ENCODE results near the gene TK1.
"Not testable (repeated sequence)": the region's sequence is repeated elsewhere in the genome, so short reads cannot be mapped to it uniquely, and the experiment has no call there.

TK1 gene, protein sequence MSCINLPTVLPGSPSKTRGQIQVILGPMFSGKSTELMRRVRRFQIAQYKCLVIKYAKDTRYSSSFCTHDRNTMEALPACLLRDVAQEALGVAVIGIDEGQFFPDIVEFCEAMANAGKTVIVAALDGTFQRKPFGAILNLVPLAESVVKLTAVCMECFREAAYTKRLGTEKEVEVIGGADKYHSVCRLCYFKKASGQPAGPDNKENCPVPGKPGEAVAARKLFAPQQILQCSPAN

DNA sequence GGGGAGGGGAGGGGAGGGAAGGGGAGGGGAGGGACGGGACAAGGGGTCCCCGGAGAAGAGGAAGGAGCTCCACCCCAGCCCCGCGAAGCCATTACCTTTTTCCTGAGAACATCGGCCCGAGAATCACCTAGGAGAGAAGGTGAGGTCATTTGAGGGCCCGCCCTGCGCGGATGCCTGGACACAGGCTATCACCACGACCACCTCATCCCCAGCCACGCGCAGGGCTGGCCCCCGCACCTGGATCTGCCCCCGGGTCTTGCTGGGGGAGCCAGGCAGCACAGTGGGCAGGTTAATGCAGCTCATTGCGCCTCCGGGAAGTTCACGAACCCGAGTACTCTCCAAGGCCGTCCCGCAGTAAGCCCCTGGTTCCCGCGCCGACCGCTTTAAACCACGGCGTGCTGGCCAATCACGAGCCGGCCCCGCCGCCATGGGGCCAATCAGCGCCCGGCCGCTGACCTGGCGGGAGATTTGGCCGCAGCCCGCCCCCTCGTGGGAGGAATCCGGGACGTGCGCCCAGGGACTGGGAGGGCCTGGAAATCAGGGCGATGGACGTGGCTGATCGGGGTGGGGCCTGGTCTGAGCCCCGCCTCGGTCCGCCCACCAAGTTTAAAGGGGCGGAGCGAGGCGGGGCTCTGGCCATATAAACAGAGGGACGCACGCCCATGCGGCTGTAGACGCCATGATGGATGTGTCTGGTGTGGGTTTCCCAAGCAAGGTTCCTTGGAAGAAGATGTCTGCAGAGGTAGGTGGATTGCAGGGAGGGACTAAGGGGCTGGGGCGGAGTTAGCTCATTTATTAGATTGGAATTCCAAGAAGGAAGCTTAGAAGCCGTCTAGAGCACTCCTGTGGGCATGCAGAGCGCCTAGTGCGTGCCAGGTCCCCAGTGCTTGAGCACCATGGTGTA, at the start of gene TK1, which contains the start of gene AFMID:
Gene TK1 (minus strand): TSS at position 361 of the 904 bp plus-strand sequence. CDS start 58 bp downstream, at position 303.
Gene AFMID (plus strand): TSS at position 671 of the 904 bp plus-strand sequence. CDS start 9 bp downstream, at position 680.
- DNase-seq: peak; percentile 81

DNA sequence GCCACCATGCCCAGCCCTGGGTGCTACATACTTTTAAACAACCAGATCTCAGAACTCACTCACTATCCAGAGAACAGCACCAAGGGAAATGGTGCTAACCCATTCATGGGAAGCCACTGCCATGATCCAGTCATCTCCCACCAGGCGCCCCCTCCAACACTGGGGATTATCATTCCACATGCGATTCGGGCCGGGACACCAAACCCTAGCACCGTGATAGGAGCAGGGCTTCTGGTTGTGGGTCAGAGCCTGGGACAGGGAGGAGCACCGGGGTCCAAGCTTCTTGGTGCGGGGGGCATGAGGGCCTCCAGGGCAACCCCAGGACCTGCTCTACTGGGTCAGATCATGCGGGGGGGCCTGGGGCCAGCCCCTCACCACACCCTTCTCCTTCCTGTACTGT, 49.0 kb upstream of the TK1 start:
- DNase-seq: no peak

DNA sequence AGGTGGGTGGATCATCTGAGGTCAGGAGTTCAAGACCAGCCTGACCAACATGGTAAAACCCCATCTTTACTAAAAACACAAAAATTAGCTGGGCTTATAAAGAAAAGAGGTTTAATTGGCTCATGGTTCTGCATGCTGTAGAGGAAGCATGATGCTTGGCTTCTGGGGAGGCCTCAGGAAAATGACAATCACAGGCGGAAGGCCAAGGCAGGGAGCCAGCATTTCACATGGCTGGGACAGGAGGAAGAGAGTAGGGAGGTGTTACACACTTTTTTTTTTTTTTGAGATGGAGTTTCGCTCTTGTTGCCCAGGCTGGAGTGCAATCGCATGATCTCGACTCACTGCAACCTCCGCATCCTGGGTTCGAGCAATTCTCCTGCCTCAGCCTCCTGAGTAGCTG, 48.2 kb upstream of the TK1 start:
- DNase-seq: not testable (repeated sequence)

DNA sequence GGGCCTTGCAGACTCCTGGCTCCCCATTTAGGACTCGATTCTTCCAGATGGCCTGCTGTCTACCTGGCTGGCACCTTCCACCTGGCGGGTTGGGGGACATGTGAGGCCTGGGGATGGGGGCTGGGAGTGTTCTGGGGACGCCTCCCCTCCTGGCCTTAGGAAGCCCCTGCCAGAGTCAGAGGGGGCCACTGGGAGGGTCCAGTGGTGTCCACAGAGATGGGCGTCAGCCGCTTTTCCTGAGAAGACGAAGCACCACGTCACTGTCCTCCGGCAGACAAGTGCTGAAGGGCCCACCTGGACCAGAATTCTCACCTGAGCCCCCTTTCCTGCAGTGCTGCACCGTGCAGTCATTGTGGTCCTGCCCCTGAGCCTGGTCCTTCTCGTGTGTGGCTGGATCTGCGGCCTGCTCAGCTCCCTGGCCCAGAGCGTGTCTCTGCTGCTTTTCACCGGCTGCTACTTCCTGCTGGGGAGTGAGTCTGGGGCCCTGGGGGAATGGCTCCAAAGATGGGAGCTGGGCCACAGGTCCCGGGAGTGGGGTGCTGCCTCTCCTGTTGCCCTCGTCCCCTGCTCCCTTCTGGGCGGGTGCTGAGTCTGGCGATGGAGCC, 47.5 kb upstream of the TK1 start:
- no peak for DNase-seq

DNA sequence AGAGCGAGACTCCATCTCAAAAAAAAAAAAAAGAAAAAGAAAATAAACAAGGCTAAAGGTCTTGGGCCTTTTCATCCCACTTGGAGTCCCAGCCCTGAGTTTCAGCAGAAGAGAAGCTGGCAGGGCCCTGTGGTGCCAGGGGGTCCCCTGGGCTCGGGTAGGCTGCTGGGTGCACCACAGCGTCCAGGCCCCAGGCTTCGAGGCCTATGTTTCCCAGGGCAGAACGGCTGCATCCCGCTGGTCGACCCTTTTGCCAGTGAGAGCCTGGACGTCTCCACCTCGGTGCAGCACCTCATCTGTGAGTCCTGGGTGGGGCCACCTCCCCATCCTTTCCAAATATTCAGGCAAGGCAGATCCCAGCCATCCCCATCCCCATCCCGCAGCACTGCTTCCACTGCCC, 46.8 kb upstream of the TK1 start:
- no peak for DNase-seq

DNA sequence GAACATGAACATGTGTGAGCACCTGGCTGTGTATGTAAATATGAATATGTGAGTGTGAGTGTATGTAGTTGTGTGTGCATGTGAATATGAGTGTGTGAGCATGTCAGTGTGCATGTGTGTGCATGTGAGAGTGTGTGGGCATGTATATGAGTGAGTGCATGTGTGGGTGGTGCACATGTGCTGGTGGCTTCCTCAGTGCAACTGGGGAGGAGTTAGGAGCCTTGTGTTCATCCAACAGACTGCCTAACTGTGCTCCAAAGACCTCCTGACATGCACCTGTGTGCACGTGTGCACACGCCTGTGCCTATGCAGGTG, 46.0 kb upstream of the TK1 start:
- no peak for DNase-seq

DNA sequence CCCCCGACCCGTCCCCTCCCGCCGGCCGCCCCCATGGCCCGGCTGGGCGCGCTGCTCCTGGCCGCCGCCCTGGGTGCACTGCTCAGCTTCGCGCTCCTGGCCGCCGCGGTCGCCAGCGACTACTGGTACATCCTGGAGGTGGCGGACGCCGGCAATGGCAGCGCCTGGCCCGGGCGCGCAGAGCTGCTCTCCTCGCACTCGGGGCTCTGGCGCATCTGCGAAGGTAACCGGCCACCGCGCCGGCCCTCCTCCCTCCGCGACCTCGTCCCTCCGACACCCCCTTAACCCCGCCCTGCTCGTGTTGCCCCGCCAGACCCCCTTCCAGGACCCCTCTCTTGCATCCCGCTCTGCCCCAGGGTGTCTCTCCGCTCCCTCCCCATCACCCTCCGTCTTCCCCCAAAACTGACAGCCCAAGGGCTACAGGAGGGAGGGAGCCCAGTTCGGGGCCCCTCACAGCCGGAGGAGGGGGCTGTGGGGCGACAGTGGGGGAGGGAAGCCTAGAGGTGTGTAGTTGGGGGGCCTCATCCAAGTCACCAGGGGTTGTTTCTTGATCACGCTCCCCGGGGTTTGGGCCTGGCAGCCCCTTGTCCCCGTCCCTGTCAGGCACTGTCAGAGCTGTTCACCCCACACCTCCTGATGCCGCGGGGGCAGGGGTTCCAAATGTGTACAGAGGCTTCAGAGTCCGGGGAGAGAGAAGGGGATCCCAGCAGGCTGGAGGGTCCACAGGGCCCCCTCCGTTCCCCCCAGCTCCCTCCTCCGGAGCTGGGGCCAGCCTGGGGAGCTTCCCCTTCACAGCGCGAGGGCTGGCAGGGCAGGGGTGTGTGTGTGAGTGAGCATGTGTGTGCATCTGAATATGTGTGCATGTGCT, 45.4 kb upstream of the TK1 start:
- DNase-seq: no peak

DNA sequence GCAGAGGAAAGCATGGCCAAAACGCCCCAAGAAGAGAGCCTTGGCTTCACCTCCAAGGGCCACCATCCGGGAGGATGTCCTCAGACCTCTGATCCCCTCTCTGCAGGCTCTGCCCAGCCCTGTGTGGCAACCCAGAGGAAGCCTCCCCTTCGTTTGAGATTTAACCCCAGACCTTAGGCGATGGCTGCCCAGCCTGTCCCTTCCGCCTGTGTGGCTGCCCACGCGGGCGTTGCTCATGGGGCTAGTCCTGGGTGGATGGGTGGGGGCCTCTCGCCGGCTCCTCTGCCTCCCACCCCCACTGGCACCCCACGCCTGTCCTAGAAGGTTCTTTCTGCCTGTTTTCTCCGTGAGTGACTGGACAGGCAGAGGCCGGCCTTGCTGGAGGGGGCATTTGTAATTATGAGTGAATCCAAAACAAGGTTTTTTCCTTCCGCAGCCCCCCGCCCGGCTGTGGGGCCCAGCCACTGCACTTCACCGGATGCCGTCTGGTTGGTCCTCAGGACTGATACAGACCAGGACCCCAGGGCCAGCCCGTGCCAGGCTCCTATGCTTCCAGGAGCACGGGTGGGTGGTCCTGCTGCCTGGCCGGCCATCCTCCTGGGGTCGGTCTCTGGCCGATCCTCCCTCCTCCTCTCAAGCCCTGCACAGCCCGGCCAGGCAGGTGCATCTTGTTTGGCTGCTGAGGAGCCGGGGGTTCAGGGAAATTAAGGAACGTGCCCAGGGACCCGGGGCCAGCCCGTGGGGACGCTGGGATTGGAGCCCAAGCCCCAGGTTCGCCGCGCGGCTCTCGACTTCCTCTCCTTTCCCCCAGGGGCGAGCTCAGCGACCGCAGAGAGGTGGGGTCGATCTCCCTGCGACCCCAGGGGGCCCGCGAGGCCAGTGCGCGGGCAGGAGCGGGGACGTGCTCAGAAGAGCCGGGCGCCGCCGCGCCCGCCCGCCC, 44.4 kb upstream of the TK1 start, which contains the start of gene TMEM235:
Gene TMEM235 (plus strand): TSS at position 636 of the 940 bp plus-strand sequence. CDS start 393 bp downstream, outside the sequence.
- no peak for DNase-seq

DNA sequence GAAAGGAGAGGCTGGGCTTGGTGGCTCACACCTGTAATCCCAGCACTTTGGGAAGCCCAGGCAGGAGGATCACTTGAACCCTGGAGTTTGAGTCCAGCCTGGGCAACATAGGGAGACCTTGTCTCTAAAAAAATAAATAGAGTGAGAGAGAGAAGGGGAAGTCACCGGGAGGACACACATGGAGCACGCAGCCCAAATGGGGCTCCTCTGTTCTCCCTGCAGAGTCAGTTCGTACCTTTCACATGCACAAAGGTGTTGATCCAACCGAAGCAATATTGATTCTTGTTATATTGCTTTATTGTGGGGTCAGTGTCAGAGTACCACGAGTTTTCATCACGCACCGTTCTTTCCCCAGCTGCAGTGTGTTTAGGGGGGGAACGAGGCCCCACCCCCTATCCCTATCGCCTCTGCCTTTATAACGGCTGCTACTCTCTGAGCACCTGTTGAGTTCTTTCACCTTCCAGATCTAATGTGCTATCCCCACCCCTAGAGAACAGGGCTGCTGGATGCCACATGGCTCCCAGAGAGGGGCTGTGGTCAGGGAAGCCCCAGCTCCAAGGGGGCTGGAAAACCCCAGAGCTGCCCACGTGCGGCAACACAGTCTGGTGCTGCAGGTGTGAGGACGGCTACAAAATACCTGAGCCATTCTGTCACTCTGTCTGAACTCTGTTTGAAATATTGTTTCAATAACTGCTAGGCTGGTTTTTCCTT, 43.6 kb upstream of the TK1 start:
- no peak for DNase-seq

DNA sequence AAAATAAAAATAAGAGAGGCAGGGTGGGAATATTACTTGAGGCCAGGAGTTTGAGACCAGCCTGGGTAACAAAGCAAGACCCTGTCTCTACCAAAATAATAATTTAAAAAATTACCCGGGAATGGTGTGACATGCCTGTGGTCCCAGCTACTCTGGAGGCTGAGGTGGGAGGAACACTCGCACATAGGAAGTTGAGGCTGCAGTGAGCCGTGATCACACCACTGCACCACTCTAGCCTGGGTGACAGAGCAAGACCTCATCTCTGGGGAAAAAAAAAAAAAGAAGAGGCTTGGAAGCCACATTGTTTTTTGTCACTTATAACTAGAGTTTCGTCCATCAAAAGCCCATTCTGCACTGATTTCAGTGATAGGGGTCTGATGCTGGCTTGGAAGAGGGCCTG, 41.3 kb upstream of the TK1 start:
- DNase-seq: no peak

DNA sequence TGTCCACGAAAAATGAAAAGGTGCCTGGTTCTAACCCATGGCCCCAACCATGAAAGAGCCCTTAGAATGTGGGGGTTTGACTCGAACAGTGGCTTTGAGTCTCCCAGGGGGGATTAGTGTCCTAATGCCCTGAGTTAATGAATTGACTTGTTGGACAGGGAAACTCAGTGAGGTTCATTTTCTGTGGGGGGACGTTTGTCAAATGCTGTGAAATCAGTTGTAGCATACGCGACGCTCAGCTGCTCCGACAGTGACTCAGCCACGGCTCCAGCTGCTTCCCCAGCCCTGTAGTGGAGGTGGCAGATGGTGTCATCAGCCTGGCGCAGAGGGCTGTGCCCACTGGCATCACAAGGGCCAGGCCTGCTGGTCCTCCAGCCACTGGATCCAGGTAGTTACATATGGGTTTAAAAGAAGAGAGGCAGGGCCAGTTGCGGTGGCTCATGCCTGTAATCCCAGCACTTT, 40.6 kb upstream of the TK1 start:
- DNase-seq: no peak

DNA sequence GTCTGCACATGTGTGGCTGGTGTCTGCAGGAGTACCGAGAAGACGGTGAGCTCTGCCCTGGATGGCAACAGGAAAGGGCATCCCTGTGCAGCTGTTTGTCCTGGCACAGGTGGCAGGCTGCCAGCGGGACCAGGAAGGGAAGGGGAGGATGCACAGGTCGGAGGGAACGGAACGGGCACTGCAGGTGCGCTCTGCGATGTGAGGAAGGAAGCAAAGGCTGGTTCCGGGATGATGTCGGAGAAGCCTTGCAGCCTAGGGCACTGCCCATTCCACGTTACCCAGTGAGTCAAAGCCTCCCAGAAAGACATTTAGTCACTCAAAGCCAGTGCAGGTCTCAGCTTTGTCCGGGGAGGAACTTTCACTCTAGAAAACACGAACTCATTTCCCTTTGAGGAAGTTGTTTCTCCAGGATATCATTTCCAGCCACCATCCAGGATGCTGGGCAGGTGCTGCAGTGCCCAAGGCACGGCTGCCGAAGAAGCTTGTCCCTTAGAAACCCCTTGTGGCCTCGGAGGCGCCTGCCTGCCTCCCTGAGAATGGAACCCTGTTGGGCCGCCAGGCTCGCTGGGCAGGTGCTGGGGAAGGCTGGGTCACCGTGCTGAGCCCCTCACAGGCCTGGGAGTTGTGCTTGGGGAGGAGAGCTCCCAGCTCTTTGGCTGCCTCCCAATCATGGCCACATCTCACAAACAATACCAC, 40.1 kb upstream of the TK1 start:
- DNase-seq: no peak

DNA sequence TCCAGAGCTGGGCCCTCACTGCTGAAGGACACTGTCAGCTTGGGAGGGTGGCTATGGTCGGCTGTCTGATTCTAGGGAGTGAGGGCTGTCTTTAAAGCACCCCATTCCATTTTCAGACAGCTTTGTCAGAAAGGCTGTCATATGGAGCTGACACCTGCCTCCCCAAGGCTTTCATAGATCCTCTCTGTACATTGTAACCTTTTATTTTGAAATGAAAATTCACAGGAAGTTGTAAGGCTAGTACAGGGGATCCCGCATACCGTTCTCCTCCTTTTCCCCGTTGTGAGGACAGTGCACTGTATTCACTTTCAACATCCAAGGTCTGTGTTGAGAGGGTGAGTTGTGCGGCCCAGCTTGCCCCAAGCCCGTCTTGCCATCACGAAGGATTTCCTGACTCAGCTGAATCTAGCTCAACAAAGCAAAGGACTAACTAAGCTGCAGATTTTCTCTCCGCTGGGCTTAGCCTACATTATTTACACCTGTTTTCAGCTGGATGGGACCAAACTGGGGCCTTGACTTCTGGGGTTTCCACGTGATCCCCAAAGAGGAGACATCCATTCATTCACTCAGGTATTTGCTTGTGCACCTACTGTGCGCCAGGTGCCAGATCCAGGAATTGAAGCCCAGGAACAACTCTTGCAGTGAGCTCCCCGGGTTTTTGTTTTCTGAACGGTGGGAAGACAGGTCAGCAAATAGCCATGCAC, 39.4 kb upstream of the TK1 start:
- no peak for DNase-seq

DNA sequence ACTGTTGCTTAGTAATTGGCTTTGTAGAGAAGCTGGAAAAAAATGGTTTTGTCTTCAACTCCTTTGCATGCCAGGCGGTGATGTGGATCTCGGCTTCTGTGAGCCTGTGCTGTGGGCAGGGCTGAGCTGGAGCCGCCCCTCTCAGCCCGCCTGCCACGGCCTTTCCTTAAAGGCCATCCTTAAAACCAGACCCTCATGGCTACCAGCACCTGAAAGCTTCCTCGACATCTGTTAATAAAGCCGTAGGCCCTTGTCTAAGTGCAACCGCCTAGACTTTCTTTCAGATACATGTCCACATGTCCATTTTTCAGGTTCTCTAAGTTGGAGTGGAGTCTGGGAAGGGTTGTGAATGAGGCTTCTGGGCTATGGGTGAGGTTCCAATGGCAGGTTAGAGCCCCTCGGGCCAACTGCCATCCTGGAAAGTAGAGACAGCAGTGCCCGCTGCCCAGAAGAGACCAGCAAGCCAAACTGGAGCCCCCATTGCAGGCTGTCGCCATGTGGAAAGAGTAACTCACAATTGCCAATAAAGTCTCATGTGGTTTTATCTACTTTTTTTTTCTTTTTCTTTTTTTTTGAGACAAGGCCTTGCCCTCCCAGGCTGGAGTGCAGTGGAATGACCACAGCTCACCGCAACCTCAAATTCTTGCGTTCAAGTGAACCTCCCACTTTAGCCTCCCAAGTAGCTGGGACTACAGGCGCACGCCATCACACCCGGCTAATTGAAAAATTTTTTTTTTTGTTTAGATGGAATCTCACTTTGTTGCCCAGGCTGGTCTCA, 38.4 kb upstream of the TK1 start:
- DNase-seq: no peak

DNA sequence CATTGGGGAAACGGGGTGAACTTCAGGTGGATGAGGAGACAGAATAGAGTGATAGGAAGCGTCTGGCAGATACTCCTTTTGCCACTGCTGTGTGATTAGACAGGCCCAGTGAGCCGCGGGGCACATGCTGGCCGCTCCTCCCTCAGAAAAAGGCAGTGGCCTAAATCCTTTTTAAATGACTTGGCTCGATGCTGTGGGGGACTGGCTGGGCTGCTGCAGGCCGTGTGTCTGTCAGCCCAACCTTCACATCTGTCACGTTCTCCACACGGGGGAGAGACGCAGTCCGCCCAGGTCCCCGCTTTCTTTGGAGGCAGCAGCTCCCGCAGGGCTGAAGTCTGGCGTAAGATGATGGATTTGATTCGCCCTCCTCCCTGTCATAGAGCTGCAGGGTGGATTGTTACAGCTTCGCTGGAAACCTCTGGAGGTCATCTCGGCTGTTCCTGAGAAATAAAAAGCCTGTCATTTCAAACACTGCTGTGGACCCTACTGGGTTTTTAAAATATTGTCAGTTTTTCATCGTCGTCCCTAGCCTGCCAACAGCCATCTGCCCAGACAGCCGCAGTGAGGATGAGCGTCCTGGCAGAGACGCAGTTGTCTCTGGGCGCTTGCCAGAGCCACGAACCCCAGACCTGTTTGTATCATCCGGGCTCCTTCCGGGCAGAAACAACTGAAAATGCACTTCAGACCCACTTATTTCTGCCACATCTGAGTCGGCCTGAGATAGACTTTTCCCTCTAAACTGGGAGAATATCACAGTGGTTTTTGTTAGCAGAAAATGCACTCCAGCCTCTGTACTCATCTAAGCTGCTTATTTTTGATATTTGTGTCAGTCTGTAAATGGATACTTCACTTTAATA, 37.6 kb upstream of the TK1 start:
- DNase-seq: no peak

DNA sequence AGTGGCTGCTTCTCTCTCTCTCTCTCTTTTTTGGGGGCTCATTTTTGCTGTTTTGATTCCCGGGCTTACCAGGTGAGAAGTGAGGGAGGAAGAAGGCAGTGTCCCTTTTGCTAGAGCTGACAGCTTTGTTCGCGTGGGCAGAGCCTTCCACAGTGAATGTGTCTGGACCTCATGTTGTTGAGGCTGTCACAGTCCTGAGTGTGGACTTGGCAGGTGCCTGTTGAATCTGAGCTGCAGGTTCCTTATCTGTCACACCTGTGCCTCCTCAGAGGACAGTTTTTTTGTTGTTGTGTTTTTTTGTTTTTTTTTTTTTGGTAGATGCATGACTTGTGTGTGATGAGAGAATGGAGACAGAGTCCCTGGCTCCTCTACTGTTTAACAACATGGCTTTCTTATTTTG, 36.9 kb upstream of the TK1 start:
- no peak for DNase-seq

DNA sequence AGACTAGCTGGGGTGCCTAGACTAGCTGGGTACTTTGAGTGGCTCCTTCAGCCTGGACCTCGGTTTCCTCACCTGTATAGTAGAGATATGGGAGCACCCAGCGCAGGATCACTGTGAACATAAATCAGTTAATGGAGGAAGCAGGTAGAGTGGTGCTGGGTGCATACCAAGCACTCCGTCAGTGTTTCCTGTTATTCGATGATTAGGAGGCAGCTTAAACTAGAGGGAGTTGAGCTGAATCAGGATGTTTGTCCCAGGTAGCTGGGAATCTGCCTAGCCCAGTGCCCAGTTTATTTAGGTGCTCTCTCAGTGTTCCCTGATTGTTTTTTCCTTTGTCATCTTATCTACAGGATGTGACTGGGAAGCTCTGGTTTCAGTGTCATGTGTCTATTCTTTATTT, 36.2 kb upstream of the TK1 start:
- DNase-seq: no peak

Data from NCI-H748 treated with DMSO at 0.1 percent for 48 hours (cell line).